GM18907 (cell line): Measurements from ENCODE around the gene CHDH.

ENCODE experiments used
- ATAC-seq: cut with Tn5 transposase; IDR thresholded peaks from one replicate; pipeline ENCODE4 v1.9.1; 2021; ENCODE audit warnings: mild to moderate bottlenecking, moderate library complexity; ENCODE audit not compliant: unreplicated experiment

Gene CHDH

DNA sequence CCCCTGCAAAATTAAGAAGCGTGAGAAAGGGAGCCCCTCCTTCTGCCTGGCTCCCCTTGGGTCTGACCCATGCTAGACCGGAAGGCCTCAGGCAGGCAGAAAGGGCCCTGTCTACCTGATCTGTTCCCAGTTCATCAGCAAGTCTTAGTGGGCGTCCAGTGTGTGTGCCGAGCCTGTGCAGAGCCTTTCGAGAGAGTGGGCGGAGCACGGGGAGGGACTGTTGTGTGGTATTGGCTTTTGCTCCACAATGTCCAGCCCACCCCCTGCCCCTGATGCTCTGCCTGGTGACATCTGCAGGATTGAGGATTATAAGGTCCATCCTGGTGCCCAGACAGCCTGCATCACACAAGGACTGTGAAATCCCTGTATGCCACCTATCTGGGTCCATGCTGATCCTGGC, 82.9 kb downstream of the CHDH start:
- no peak for ATAC-seq
